CD4-positive, alpha-beta T cell treated with Interleukin-21 for 1 hour (primary cell): ENCODE results near the gene ARHGAP24.

Experiments used
- DNase-seq: peaks from one replicate; pipeline ENCODE4 v3.0.0-alpha.2; 2020

Gene ARHGAP24

GRCh38 chr4:85708468-85708867 lies 233.5 kb downstream of the ARHGAP24 start:
- no peak for DNase-seq

DNA sequence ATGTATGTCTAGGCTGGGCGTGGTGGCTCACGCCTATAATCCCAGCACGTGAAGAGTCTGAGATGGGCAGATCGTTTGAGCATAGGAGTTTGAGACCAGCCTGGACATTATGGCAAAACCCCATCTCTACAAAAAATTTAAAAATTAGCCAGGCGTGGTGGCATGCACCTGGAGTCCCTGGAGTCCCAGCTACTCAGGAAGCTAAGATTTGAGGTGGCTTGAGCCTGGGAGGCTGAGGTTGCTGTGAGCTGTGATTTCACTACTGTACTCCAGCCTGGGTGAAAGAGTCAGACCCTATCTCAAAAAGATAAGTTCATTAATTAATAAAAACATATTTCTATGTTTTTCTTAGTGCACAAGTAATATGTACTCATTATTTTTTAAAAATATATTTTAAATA lies 238.1 kb downstream of the ARHGAP24 start:
- DNase-seq: no peak

DNA sequence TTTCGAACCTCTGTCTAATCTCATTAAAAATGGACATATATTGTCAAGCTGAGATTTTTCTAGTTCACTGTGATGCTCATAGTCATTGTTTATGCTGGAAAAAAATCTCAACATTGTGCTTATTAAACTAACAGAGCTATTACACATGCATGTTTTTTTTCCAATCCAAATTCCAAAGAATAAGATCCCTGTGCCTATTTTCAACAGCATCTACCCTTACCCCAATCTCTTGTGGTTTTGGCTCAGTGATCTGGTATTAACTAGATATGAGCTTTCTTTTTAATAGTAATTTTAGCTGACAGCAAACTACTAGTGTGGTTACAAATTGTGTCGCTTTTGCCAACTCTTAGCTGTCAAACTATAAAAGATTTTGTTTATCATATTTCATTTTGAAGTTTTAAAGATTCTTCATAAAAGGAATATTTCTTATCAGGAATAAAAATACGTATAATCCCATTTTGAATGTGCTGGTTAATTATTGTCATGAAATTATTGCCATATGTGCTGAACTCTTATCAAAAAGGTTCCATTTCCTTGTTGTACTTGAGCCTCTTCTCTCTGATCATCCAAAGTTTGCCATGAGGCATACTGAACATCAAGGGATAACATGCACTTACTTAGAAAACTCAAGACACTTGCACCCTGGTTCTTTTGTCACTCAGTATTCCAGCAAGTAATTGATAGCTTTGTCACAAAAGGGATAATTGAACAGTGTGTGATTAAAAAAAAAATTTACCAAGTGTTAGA lies 241.2 kb downstream of the ARHGAP24 start:
- DNase-seq: no peak

DNA sequence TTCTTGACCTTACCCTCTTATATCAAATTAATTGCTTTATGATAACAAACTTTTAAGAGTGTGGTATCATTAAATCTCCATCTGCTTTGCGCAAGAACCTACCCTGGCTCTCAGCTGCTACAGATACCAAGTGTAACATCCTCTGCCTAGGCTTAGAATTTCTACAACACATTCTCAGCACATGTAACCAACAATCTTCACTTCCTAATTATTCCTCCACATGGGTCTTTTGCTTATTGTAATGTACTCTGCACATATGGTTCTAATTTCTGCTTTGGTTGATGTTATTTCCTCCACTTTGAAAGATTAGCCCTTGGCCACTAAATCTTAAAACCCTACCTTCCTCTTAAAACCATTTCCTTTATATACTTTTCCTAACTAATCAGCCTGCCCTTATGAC lies 242.4 kb downstream of the ARHGAP24 start:
- DNase-seq: no peak

- DNase-seq: no peak
Observed at GRCh38 chr4:85717847-85718246, 242.9 kb downstream of the ARHGAP24 start.

DNA sequence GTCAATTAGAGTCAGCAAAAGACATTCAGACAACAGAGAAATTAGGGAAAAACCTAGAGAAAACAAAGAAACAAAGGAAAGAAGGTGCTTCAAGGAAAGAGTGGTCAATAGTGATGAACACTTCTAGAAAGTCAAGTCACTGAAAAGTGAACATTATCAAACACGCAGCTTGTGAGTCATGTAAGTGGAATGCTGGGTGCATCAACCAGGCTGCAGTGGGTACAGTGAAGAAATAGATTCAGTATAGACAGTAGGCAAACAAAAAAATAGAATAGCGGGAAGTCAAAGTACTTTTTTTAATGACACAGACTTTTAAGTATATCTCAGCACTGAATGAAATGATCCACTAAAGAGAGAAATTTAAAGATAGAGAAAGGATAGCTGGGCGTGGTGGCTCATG lies 245.8 kb downstream of the ARHGAP24 start:
- DNase-seq: no peak

DNA sequence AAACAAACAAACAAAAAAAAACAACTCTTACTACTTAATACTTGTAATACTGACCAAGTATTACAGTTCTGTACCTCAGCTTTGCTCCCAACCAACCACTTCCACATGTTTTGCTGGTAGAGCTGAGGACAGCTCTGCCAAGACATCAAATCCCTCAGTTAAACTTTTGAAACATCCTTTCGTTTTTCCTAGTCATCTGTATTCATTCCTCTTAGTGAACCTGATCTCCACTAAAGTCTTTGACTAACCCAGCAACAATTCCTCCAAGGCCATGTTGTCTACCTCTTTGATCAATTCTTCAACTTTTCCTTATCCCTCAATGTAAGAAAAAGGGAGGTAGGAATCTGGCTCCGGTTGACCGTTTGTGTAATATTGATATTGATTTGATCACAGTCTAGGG lies 247.5 kb downstream of the ARHGAP24 start:
- no peak for DNase-seq

- DNase-seq: no peak
Observed at GRCh38 chr4:85722807-85723206, 247.9 kb downstream of the ARHGAP24 start.

GRCh38 chr4:85724791-85725563 lies 250.0 kb downstream of the ARHGAP24 start:
- no peak for DNase-seq

DNA sequence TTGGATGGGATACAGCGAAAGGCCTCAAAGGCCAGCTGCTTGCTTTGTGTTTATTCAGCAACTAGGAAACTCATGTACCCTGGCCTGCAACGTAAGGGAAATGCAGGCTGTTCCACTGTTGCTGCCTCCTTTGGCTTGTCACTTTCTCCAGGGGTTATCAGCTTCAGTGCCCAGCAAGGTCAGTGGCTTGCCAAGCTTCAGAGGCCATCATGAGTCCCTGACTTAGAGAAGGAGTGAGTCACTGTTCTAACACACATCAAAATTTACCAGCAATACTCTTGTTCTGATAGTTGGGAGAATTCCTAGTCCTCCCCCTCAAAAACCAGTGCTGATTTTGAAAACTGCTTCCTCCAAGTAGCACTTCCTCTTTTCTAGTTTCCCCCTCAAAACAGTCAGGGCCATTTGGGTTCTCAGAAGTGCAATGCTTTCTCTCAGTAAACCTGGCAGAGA lies 250.8 kb downstream of the ARHGAP24 start:
- DNase-seq: no peak

DNA sequence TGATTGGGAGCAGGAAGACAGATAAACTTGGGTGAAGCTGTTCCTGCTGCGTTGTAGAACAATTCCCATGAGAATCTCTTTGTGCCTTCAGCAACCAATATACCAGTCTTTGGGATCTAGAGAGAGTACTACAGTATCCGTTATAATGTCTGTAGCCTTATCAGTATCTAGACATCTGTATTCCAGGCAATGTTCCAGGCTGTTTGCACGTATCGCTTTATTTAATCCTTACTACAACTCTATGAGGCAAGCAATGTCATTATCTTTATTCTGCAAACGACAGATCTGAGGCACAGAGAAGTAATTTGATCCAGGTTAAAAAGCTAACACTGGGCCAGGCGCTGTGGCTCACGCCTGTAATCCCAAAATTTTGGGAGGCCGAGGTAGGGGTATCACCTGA lies 251.6 kb downstream of the ARHGAP24 start:
- DNase-seq: no peak

GRCh38 chr4:85728464-85728863 lies 253.5 kb downstream of the ARHGAP24 start:
- DNase-seq: no peak

- no peak for DNase-seq
Observed at GRCh38 chr4:85732124-85732523, 257.2 kb downstream of the ARHGAP24 start.

DNA sequence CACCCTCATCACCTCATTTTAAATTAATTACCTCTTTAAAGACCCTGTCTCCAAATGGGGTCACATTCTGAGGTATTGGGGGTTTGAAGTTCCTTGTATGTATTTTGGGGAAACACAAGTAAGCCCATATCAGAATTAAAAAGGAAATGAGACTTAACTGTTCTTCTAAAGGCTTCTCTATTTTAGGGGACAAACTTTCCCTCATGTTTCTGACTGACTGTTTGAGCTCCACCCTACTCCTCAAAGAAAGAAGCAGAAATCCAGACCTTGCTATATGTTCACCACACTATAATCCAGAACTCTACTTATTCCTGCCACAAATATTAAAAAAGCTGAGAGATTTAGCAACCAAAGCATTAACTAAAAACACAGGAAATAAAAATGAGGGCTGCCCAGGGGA lies 258.8 kb downstream of the ARHGAP24 start:
- no peak for DNase-seq

- no peak for DNase-seq
Observed at GRCh38 chr4:85734424-85734831, 259.5 kb downstream of the ARHGAP24 start.

DNA sequence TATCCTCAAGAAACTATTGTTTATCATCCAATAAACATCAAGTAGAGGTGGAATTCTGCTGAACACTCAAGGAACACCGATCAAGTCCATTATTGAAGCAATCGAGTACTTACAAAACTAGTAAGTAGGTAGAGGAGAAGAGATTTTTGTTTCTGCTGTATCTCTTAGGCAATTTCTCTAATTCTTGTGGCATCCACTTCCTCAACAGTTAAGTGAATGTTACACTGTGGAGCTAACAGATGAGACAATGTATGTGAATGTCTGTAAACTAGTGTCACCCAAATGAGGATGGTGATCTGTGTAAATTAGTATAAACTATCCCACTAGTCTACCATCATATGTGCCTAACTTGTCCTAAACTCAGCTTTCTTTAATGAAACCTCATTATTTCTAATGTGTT lies 261.6 kb downstream of the ARHGAP24 start:
- DNase-seq: no peak

DNA sequence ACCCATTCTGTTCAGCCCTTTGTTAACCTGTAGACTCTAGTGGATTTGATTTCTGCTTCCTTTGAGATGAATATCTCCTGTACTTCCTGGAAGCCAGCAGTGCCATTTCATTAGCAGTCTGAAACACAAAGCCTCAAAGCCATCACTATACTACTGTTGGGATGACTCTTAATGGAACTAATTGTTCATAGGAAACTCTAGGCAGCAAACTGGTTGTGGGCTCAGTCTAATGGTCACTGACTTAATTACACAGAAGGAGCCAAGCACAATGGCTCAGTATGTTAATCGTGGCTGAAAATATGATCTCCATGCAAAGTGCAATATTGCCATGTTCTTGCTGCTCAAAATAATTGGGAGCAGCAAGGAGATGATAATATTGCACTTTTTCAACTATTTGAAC lies 262.3 kb downstream of the ARHGAP24 start:
- no peak for DNase-seq

DNA sequence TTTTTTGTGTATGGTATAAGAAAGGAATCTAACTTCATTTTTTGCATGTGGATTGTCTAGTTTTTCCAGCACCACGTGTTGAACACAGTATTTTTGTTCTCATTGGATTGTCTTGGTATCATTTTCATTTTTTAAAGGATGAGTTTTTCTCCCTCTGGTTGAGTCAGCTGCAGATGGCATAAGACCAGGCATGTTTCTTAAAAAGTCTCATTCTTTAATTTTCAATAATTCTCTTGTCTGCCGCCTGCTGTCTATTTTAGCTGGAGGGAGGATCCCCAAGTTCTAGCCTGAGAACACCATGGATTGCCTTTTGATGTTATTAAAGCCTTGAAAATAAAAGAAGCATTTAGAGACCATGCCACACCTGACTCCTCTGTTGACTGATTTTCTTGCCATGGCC lies 263.8 kb downstream of the ARHGAP24 start:
- DNase-seq: no peak

DNA sequence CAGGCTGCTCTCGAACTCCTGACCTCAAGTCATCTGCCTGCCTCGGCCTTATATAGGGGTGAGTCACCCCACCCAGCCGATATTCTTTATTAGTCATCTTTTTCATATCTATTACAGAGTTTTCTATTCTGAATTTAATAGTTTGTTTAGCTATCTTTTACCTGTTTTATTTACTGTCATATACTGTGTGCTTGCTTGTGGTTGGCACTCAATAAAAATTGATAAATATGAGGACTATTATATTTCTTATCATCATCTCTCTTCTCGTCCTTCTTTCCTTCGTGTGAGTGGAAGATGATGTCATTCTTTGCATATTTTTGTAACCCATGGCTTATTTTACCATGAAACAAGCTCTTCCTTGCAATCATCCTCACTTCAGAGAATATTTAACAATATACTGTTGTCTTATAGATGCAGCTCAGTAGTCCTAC lies 265.5 kb downstream of the ARHGAP24 start:
- DNase-seq: no peak

DNA sequence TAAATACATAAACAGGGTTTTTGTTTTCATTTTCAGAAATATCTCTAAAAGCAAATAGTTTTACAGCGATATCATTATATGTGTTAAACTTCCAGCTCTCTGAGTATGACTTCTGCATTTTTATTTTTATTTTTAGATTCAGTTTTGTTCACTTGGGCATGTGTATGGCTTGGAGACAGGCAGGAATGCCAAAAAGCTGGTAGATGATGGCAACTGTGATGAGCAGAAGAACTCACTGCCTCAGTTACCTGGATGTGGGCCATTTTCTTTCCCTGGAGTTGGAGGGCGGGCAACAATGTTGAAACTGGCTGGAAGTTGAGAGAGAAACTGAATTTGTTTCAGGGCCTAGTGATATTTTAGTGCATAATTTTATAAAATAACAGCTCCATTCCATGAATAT lies 266.4 kb downstream of the ARHGAP24 start:
- DNase-seq: no peak

DNA sequence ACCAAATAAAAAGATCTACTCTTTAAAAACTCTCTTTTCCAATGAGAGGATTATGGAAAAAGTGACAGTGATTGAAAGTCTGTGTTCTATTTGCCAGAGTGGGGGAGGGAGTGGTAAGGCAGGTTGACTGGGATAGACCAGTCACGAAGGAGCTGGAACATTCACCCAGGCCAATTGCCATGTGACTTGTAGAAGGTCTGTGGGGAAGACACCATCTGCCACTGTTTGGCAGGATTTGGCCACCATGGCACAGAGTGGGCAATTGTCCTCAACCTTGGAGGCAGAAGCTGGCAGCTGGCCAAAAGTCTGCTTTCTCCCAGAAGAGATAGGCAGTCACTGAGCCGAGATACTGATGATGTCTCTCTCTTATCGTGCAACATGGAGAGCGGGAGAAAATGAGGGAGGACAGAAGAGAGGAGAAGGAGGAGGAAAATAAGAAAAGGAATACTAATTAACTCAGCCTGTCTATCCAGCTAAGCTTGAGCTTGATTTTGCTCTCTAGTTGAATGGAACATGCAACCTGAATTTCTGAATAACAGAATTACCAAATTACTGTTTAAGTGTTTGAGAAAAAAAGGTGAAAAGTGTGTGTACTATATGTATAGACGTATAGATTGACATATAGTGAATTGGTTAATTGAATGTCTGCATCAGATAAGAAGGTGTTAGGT lies 267.1 kb downstream of the ARHGAP24 start:
- DNase-seq: no peak

DNA sequence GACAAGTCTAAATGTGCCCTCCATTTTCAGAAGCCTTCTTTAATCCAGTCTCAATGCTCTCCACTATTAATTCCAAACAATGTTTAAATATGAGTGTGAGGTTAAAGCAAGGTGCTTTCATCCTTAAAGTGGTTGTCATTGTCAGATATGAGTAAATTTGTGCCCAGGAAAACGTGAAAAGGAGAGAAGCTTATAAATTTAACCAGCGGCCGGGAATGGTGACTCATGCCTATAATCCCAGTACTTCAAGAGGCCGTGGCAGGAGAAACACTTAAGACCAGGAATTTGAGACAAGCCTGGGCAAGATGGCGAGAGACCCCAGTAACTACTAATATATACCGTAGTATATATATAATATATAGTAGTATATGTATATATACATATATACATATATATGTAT lies 270.0 kb downstream of the ARHGAP24 start:
- DNase-seq: no peak

DNA sequence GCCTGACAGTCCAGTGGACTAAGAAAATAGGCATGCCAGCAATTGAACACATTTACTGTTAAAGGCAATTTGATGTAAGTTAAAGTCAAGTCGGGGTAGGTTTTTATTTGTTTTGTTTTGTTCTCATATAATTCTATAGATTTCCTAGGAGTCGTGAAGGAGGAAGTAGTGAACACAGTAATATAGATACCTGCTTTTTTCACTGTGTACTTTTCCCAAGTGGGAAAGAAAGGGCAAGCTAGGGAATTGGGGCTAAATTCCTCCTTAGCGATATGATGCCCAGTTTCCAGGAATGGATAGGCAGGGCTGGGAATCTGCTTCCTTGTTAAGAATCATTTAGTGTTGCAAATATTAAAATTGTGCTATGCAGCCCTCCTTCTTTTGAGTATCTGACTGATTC lies 271.0 kb downstream of the ARHGAP24 start:
- DNase-seq: no peak
